Measurements from ENCODE around the gene RPS2.
A peak's percentile ranks its signal among the peaks of the same experiment; 100 is the strongest.

Gene RPS2

DNA sequence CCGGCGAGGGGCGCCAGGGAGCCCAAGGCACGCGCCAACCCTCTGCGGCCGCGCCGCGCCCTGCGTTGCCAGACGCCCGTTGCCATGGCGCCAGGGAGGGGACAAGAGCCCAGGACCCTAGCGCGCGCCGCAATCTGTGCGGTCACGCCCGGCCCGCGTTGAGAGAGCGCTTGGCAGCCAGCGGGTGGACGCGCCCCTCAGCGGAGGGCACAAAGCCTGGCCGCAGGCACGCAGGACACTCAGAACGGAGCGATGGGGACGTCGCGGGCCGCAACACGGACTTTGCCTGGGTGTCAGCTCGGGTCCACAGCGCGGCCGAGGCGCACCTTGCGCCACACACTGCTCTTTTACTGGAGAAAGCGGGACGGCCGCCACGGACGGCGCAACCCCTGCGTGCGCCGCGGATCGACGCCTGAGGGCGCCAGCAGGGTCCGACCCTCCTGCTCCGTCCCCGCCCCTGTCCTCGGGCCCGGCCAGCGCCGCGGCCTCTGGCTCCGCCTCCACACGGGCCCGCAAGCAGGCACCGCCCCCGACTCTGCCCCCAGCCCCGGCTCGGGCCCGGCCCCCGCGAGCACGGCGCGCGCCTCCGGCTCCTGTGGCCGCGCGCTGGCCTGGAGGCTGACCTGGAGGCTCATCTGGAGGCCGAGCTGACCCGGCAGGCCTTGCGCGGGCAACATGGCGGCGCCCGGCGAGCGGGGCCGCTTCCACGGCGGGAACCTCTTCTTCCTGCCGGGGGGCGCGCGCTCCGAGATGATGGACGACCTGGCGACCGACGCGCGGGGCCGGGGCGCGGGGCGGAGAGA lies 19.1 kb upstream of the RPS2 start, which contains the start of gene GFER:
GFER (plus strand) TSS at position 650 of the 803 bp plus-strand sequence; CDS start at position 676, 26 bp downstream.
- POLR2A ChIA-PET, result interaction anchor here (0.6 to 3.2 kb wide), 3 partner anchors 19 to 172 kb away, joined by 4 to 21 read pairs (median 9); partner anchors contain the start of genes RPS2 and TRAF7
- TF ChIP-seq, protein P1, sequence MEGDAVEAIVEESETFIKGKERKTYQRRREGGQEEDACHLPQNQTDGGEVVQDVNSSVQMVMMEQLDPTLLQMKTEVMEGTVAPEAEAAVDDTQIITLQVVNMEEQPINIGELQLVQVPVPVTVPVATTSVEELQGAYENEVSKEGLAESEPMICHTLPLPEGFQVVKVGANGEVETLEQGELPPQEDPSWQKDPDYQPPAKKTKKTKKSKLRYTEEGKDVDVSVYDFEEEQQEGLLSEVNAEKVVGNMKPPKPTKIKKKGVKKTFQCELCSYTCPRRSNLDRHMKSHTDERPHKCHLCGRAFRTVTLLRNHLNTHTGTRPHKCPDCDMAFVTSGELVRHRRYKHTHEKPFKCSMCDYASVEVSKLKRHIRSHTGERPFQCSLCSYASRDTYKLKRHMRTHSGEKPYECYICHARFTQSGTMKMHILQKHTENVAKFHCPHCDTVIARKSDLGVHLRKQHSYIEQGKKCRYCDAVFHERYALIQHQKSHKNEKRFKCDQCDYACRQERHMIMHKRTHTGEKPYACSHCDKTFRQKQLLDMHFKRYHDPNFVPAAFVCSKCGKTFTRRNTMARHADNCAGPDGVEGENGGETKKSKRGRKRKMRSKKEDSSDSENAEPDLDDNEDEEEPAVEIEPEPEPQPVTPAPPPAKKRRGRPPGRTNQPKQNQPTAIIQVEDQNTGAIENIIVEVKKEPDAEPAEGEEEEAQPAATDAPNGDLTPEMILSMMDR (IDR thresholded peaks at IDR 0.05; ENCODE audit: control extremely low read depth, extremely low read depth, low read depth, missing control alignments), result peak; percentile 68
- CTCF ChIA-PET, result interaction anchor here (0.8 to 5.5 kb wide), 6 partner anchors 11 to 168 kb away, joined by 3 to 30 read pairs (median 4); no protein-coding TSS in a partner anchor
- peak; percentile 97 for DNase-seq (ENCODE audit: extremely low spot score)

DNA sequence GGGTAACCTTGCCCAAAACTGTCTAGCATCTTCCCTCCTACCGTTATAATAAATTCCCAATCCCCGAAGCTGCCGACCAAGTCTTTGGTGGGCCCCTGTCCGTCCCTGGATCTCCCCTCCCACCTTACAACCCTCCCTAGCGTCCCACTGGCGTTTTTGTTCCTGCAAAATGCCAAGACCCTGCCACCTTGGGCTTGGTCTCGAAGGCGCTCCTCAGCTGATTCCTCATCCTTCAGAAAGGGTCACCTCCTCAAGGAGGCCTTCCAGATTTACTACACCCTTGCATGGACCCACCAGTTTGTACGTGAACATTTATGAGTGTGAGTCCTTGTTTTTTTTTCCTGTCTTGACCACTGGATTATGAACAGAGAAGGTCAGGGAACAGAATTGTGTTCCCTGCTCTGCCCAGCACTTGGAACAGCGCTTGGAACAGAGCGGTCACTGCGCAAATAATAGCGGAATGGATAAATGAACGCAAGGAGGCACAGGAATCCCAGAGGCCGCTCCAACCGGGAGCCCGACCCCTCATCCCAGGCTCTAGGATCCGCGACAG lies 18.4 kb upstream of the RPS2 start:
- ChIA-PET CTCF (interaction anchor here (1.0 to 3.0 kb wide), 4 partner anchors 10 to 168 kb away, joined by 3 to 10 read pairs (median 3); no protein-coding TSS in a partner anchor), POLR2A (interaction anchor here (0.8 to 3.2 kb wide), 4 partner anchors 11 to 172 kb away, joined by 3 to 21 read pairs (median 4); partner anchors contain the start of genes RPS2, TBL3 and TRAF7)
- TF ChIP-seq, protein P1 (IDR thresholded peaks at IDR 0.05; ENCODE audit: control extremely low read depth, extremely low read depth, low read depth, missing control alignments), result no peak

DNA sequence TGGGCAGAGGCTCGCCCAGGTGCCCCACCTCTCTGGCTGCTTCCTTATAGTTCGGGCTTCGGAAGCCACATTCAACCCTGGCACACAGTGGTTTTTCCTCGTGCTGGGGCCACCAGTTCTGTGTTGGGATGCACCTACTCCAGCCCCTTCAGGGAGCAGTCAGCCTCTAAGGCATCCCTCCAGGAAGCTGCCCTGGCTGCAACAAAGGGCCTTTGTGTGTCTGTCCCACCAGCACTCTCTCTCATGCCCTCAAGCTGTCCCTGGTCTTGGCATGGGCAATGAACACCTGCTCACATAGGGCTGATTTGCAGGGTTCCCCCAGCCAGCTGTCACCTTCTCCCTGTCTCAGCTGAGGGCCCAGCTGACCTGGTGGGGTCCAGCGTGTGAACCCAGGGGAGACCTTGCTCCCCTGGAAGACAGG lies 17.4 kb upstream of the RPS2 start:
- TF ChIP-seq, protein P1 (IDR thresholded peaks at IDR 0.05; ENCODE audit: control extremely low read depth, extremely low read depth, low read depth, missing control alignments), result no peak
- POLR2A ChIA-PET, result interaction anchor here (0.8 to 3.2 kb wide), 4 partner anchors 10 to 173 kb away, joined by 3 to 21 read pairs (median 4); partner anchors contain the start of genes RPS2, TBL3 and TRAF7
- DNase-seq (ENCODE audit: extremely low spot score), result no peak
- CTCF ChIA-PET, result interaction anchor here (1.0 to 3.0 kb wide), 3 partner anchors 14 to 22 kb away, joined by 3 to 10 read pairs (median 5); no protein-coding TSS in a partner anchor

More for the DNA sequence above, 18.4 kb upstream of the RPS2 start:
- no peak for DNase-seq (ENCODE audit: extremely low spot score)

DNA sequence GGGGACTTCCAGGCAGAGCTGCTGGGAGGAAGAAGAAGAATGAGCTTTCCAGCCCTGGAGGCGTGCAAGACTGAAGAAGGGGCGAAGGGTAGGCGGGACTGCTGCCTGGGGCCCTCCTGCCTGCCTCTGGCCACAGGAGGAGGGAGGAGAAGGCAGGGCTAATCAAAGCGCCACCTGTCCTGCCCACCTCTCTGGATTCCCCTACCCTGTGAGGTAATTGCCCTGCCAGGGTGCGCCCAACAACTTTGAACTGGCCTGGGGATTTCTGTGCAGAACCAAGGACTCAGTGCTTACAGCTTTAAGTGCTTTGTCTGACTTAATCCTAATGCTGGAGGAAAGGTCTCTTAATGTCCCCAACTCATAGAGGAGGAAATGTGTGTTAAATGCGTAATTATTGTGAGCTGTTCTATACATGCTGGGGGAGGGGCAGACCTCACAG lies 16.8 kb upstream of the RPS2 start, which contains the start of gene NOXO1:
NOXO1 (minus strand) TSS at position 72 of the 439 bp plus-strand sequence. CDS start 290 bp downstream, outside the sequence.
- POLR2A ChIA-PET, result interaction anchor here (1.5 to 3.2 kb wide), 2 partner anchors 10 to 16 kb away, joined by 3 to 21 read pairs; partner anchors contain the start of genes RPS2 and TBL3
- DNase-seq (ENCODE audit: extremely low spot score), result no peak
- TF ChIP-seq, protein P1 (IDR thresholded peaks at IDR 0.05; ENCODE audit: control extremely low read depth, extremely low read depth, low read depth, missing control alignments), result no peak
- CTCF ChIA-PET, result interaction anchor here (1.1 to 3.0 kb wide), 3 partner anchors 15 to 159 kb away, joined by 3 to 10 read pairs (median 5); no protein-coding TSS in a partner anchor

DNA sequence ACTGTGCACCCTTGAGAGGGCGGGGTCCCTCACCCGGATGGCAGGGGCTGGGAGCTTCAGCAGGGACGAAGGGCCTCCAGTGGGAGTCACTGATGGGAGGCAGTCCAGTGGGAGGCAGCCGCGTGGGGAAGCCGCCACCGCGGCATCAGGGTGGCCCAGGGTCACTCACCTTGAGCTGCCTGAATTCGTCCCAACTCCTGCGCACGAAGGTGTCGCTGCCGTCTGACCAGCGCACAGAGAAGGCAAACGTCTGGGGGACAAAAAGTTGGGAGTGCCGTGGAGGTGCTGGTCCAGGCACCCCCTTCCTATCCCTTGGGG lies 16.1 kb upstream of the RPS2 start:
- DNase-seq (ENCODE audit: extremely low spot score), result no peak
- CTCF ChIA-PET, result interaction anchor here (1.1 to 3.0 kb wide), 3 partner anchors 15 to 160 kb away, joined by 3 to 10 read pairs (median 5); no protein-coding TSS in a partner anchor
- POLR2A ChIA-PET, result interaction anchor here (0.5 to 3.2 kb wide), 3 partner anchors 10 to 672 kb away, joined by 3 to 21 read pairs (median 3); partner anchors contain the start of gene RPS2
- TF ChIP-seq, protein P1 (IDR thresholded peaks at IDR 0.05; ENCODE audit: control extremely low read depth, extremely low read depth, low read depth, missing control alignments), result no peak

Data from GM10248 (cell line).